Stomach smooth muscle (tissue), 2 donors: ENCODE data around the gene LGALS7.
"Not testable (repeated sequence)": the region's sequence is repeated elsewhere in the genome, so short reads cannot be mapped to it uniquely, and the experiment has no call there.

ENCODE experiments used
- H3K27ac ChIP-seq: one replicate; pipeline ENCODE4 v1.7.0; 2013; ENCODE audit warnings: mild to moderate bottlenecking, low read length, inconsistent platforms
- H3K27me3 ChIP-seq, 2 donors: one replicate each; pipeline ENCODE4 v1.7.0; 2013; ENCODE audit warnings: low read length in 2 of 2; ENCODE audit not compliant: insufficient read depth in 2 of 2, control insufficient read depth in 1 of 2
- H3K36me3 ChIP-seq, 2 donors: one replicate each; pipeline ENCODE4 v1.7.0; 2013; ENCODE audit warnings: low read length in 2 of 2; ENCODE audit not compliant: control insufficient read depth in 2 of 2, insufficient read depth in 2 of 2
- H3K4me1 ChIP-seq: one replicate; pipeline ENCODE4 v1.7.0; 2013; ENCODE audit warnings: low read length; ENCODE audit not compliant: control insufficient read depth, insufficient read depth
- H3K4me3 ChIP-seq, 2 donors: one replicate each; pipeline ENCODE4 v1.7.0; 2013; ENCODE audit warnings: low read length in 2 of 2
- H3K9ac ChIP-seq, 2 donors: one replicate each; pipeline ENCODE4 v1.7.0; 2013; ENCODE audit warnings: low read length in 2 of 2, mild to moderate bottlenecking in 1 of 2
- H3K9me3 ChIP-seq, 2 donors: one replicate each; pipeline ENCODE4 v1.7.0; 2013; ENCODE audit warnings: low read length in 2 of 2; ENCODE audit not compliant: control insufficient read depth in 2 of 2
- donor health status: healthy.
- donor health status: Pancreatic carcinoma.

LGALS7 gene

DNA sequence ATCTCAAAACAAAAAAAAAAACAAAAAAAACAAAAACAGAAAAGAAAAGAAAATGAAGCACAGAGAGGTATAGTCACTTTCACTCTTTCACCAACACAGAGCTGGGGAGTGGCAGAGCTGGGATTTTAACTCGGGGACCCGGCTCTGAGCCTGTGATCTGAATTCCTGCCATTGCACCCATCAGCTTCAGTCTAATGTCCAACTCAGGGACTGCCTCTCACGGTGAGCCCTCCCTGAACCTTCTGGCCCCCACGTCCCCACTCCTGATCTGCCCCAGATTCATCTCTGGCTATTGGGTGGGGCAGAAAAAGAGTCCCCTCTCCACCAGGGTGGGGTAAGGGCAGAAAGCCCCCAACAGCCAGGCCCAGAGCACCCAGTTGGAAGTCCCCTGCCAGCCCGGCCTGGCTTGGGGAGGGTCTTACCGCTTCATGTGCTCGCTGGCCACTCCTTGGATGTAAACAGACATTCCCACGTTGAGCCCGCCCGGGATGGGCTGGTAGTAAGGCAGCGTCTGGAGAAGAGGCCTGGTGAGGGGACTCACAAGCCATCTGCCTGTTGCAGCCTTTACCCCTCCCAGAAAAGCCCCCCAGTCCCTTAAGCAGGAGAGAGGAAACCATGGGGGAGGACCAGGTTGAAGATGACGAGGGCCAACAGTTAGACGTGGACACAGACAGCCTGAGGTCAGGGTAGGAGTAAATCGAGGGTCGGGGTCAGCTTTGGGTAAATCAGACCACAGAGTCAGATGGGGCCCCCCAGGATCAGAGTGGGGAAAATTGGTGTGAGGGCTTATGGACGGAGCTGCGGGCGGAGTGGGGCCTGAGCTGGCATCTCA, 38.9 kb upstream of the LGALS7 start:
- Histone ChIP-seq H3K4me1 (no peaks in the 10 kb centered on the region), H3K27me3 (no peaks in the 10 kb centered on the region), H3K9ac (no peak overlapping the region), H3K4me3 (no peak overlapping the region), H3K36me3 (peaks cover 20 to 21% of the 10 kb centered on the region in 2 donors), H3K27ac (no peak overlapping the region), H3K9me3 (no peaks in the 10 kb centered on the region)

DNA sequence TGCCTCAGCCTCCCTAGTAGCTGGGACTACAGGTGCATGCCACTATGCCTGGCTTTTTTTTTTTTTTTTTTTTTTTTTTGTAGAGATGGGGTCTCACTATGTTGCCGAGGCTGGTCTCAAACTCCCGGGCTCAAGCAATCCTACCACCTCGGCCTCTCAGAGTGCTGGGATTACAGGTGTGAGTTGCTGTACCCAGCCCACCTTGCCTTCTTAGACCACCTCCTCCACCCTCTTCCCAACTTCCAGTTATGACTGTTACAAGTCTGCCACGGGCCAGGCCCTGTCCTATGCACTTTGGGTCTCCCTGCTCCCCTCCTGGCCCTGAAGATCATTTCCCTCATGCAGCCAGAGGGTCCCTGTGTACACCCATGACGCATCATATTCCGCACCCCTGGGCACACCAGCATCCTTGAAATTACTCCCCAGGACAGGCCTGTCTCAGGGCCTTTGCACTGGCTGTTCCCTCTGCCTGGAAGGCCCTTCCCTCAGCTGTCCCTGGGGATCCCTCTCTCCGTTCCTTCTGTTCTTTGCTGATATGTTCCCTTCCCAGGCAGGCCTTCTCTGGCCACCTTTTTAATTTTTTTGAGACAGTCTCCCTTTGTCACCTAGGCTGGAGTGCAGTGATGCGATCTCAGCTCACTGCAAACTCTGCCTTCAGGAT, 36.4 kb upstream of the LGALS7 start:
- H3K27ac ChIP-seq, result no peak overlapping the region
- H3K9ac ChIP-seq, result no peak overlapping the region
- H3K27me3 ChIP-seq, result no peaks in the 10 kb centered on the region
- H3K4me1 ChIP-seq, result no peaks in the 10 kb centered on the region
- no peaks in the 10 kb centered on the region for H3K36me3 ChIP-seq
- no peak overlapping the region for H3K4me3 ChIP-seq
- no peaks in the 10 kb centered on the region for H3K9me3 ChIP-seq

GRCh38 chr19:38808741-38809140, 35.4 kb upstream of the LGALS7 start:
- Histone ChIP-seq H3K4me3 (no peak overlapping the region), H3K27ac (no peak overlapping the region), H3K36me3 (no peaks in the 10 kb centered on the region), H3K27me3 (no peaks in the 10 kb centered on the region), H3K9ac (no peak overlapping the region), H3K4me1 (no peaks in the 10 kb centered on the region), H3K9me3 (no peaks in the 10 kb centered on the region)

- H3K9ac ChIP-seq, H3K36me3 ChIP-seq, H3K9me3 ChIP-seq, H3K4me1 ChIP-seq, H3K27me3 ChIP-seq, H3K4me3 ChIP-seq, H3K27ac ChIP-seq: not testable (repeated sequence)
These were observed 34.2 kb upstream of the LGALS7 start for GRCh38 chr19:38807374-38808098.

GRCh38 chr19:38806371-38806770, 33.1 kb upstream of the LGALS7 start:
- H3K27ac ChIP-seq, result no peak overlapping the region
- H3K9ac ChIP-seq, result no peak overlapping the region
- peaks cover 0 to 2% of the 10 kb centered on the region in 2 donors for H3K36me3 ChIP-seq
- H3K27me3 ChIP-seq, result no peaks in the 10 kb centered on the region
- no peak overlapping the region for H3K4me3 ChIP-seq
- no peaks in the 10 kb centered on the region for H3K9me3 ChIP-seq
- no peaks in the 10 kb centered on the region for H3K4me1 ChIP-seq

DNA sequence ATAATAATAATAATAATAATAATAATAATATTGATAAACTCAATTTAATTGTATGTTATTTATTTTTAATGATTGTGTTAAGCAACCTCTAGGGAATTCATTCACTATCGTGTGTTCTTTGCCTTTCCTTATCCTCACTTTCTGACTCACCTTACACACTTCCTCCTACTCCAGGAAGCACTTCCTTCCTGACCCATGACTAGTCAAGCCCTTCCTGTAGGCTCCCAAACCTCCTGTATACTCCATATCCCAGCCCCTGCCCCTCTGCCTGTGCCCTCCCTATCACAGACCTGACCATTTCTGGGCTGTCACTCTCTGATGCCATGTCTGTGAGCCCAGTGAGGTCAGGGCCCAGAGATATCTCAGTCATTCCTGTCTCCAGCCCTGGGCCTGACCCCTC, 31.9 kb upstream of the LGALS7 start:
- Histone ChIP-seq H3K4me3 (no peak overlapping the region), H3K36me3 (peaks cover 0 to 2% of the 10 kb centered on the region in 2 donors), H3K27me3 (no peaks in the 10 kb centered on the region), H3K4me1 (no peaks in the 10 kb centered on the region), H3K9ac (no peak overlapping the region), H3K27ac (no peak overlapping the region), H3K9me3 (no peaks in the 10 kb centered on the region)

DNA sequence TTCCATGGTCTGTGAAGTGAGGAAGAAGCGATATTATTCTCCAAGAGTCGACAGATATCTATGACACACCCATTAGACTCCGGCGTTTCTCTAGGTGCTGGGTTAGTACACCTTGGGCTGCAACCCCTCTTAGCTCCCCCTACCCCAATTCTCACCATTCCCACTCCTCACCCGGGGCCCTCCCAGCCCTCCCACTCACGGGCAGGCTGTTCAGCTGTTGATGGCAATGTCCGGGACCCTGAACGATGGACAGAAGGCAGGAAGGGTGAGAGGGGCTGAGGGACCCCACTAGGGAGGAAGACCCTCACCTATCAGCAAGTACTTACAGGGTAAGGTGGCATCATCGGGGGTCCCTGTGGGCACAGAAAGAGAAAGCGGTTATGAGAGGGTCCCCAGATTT, 30.2 kb upstream of the LGALS7 start:
- no peaks in the 10 kb centered on the region for H3K27me3 ChIP-seq
- no peak overlapping the region for H3K27ac ChIP-seq
- H3K36me3 ChIP-seq, result peaks cover 0 to 2% of the 10 kb centered on the region in 2 donors
- no peaks in the 10 kb centered on the region for H3K4me1 ChIP-seq
- H3K4me3 ChIP-seq, result no peak overlapping the region
- H3K9ac ChIP-seq, result no peak overlapping the region
- no peaks in the 10 kb centered on the region for H3K9me3 ChIP-seq

GRCh38 chr19:38801359-38802095, 28.2 kb upstream of the LGALS7 start:
- Histone ChIP-seq H3K27me3 (no peaks in the 10 kb centered on the region), H3K36me3 (peaks cover 0 to 2% of the 10 kb centered on the region in 2 donors), H3K27ac (no peak overlapping the region), H3K9ac (no peak overlapping the region), H3K4me3 (no peak overlapping the region), H3K9me3 (no peaks in the 10 kb centered on the region), H3K4me1 (no peaks in the 10 kb centered on the region)

- Histone ChIP-seq H3K36me3 (peaks cover 0 to 2% of the 10 kb centered on the region in 2 donors), H3K4me3 (no peak overlapping the region), H3K27ac (no peak overlapping the region), H3K9ac (no peak overlapping the region), H3K9me3 (no peaks in the 10 kb centered on the region), H3K4me1 (no peaks in the 10 kb centered on the region), H3K27me3 (no peaks in the 10 kb centered on the region)
These were observed 27.4 kb upstream of the LGALS7 start for GRCh38 chr19:38800577-38801347.

DNA sequence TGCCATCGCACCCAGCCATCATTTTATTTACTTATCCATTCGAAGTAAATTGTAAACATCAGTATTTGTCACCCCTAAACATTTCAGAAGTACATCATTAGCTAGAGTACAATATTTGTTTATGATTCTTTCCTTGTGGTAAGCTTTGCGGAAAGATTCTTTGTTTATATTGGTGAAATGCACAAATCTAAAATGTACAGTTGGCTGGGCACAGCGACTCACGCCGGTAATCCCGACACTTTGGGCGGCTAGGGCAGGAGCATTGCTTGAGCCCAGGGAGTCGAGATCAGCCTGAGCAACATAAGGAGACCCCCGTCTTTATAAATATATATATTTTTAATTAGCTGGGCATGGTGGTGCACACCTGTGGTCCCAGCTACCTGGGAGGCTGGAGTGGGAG, 25.8 kb upstream of the LGALS7 start:
- H3K9ac ChIP-seq, result no peak overlapping the region
- H3K36me3 ChIP-seq, result peaks cover 0 to 2% of the 10 kb centered on the region in 2 donors

More for the DNA sequence above, 25.8 kb upstream of the LGALS7 start:
- no peak overlapping the region for H3K4me3 ChIP-seq
- H3K4me1 ChIP-seq, result no peaks in the 10 kb centered on the region
- H3K9me3 ChIP-seq, result no peaks in the 10 kb centered on the region
- H3K27ac ChIP-seq, result no peak overlapping the region
- H3K27me3 ChIP-seq, result no peaks in the 10 kb centered on the region
